ENCODE measurements around the gene MKNK2.

GRCh38 chr19:2058570-2059421 lies 7.8 kb upstream of the MKNK2 start:
- TF ChIP-seq POLR2A (IDR thresholded peaks at IDR 0.05): no peak
- TF ChIP-seq CTCF (IDR thresholded peaks at IDR 0.05): no peak

Measured in right lobe of liver (tissue), 4 donors.